ENCODE results near the gene PICK1.

GRCh38 chr22:38046070-38046748 is 11.0 kb upstream of the PICK1 start:
- TF ChIP-seq CTCF (conservative IDR thresholded peaks at IDR 0.05; ENCODE audit: low read length) (no peak), EZH2phosphoT487 (IDR thresholded peaks at IDR 0.05; ENCODE audit: borderline replicate concordance, low read depth, low read length) (no peak)

Data from OCI-LY7 (cell line).